ENCODE measurements around the gene MRTFA. TPM values are rescaled to one million over a fixed set of nuclear protein-coding genes. Genes with fewer than 3 reads are reported as not detected.
A peak's percentile ranks its signal among the peaks of the same experiment; 100 is the strongest.

MRTFA gene
- total RNA-seq, 1 donor from 2014 or later = 11.3 TPM

GRCh38 chr22:40394607-40395006, 241.9 kb downstream of the MRTFA start:
- Mint-ChIP-seq H3K27ac (peak overlapping the region; percentile 18), H3K36me3 (peaks cover 5% of the 10 kb centered on the region), H3K27me3 (ENCODE audit: insufficient read depth, low read depth) (peaks cover 3% of the 10 kb centered on the region), H3K4me3 (no peak overlapping the region), H3K9me3 (no peaks in the 10 kb centered on the region), H3K4me1 (peaks cover 26% of the 10 kb centered on the region)
- no peak overlapping the region for H3K27ac ChIP-seq
- no peak overlapping the region for H2AFZ ChIP-seq (replicated peaks)
- no peaks in the 10 kb centered on the region for H3K36me3 ChIP-seq
- TF ChIP-seq EZH2phosphoT487 (IDR thresholded peaks at IDR 0.05) = no peak
- no peak for TF ChIP-seq CTCF (IDR thresholded peaks at IDR 0.05)
- no peak for TF ChIP-seq EZH2 (IDR thresholded peaks at IDR 0.05)
- H3K4me2 ChIP-seq = no peak overlapping the region
- no peak overlapping the region for H3K4me3 ChIP-seq
- H3K4me1 ChIP-seq = peaks cover 8% of the 10 kb centered on the region
- H3K9ac ChIP-seq = no peak overlapping the region
- peaks cover 4% of the 10 kb centered on the region for H3F3A ChIP-seq (ENCODE audit: low read depth)
- no peak for DNase-seq (ENCODE audit: low spot score)
- H3K27me3 ChIP-seq = no peaks in the 10 kb centered on the region
- no peaks in the 10 kb centered on the region for H3K9me3 ChIP-seq (ENCODE audit: low read depth)
- H4K20me1 ChIP-seq (ENCODE audit: low read depth) = peaks cover 26% of the 10 kb centered on the region
- peaks cover 10% of the 10 kb centered on the region for H3K79me2 ChIP-seq (ENCODE audit: low read depth)

DNA sequence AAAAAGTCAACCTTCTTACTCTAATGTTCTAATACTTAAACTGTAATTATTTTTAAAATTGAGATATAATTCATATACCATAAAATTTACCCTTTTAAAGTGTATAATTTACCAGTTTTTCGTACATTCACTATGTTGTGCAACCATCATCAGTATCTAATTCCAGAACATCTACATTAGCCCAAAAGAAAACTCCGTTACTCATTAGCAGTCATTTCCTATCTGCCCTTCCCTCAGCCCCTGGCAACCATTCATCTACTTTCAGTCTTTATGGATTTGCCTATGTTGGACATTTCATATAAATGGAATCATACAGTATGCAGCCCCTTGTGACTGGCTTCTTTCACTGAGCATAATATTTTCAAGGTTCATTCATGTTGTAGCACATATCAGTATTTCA, 243.9 kb downstream of the MRTFA start:
- H3K9ac ChIP-seq = no peak overlapping the region
- no peaks in the 10 kb centered on the region for H3K9me3 ChIP-seq (ENCODE audit: low read depth)
- H3K4me1 ChIP-seq = peaks cover 8% of the 10 kb centered on the region
- peaks cover 4% of the 10 kb centered on the region for H3F3A ChIP-seq (ENCODE audit: low read depth)
- H3K27ac Mint-ChIP-seq = no peak overlapping the region
- H3K36me3 Mint-ChIP-seq = peaks cover 12% of the 10 kb centered on the region
- no peaks in the 10 kb centered on the region for H3K36me3 ChIP-seq
- H2AFZ ChIP-seq (replicated peaks) = no peak overlapping the region
- peaks cover 10% of the 10 kb centered on the region for H3K79me2 ChIP-seq (ENCODE audit: low read depth)
- no peak for DNase-seq (ENCODE audit: low spot score)
- H3K27me3 Mint-ChIP-seq (ENCODE audit: insufficient read depth, low read depth) = peaks cover 3% of the 10 kb centered on the region
- H3K4me3 ChIP-seq = no peak overlapping the region
- H3K4me3 Mint-ChIP-seq = no peak overlapping the region
- no peaks in the 10 kb centered on the region for H3K9me3 Mint-ChIP-seq
- H3K27me3 ChIP-seq = no peaks in the 10 kb centered on the region
- no peak overlapping the region for H3K27ac ChIP-seq
- H3K4me1 Mint-ChIP-seq = peaks cover 25% of the 10 kb centered on the region
- H3K4me2 ChIP-seq = no peak overlapping the region
- no peak for TF ChIP-seq CTCF (IDR thresholded peaks at IDR 0.05)
- TF ChIP-seq EZH2 (IDR thresholded peaks at IDR 0.05) = no peak
- TF ChIP-seq EZH2phosphoT487 (IDR thresholded peaks at IDR 0.05) = no peak
- H4K20me1 ChIP-seq (ENCODE audit: low read depth) = peaks cover 30% of the 10 kb centered on the region

DNA sequence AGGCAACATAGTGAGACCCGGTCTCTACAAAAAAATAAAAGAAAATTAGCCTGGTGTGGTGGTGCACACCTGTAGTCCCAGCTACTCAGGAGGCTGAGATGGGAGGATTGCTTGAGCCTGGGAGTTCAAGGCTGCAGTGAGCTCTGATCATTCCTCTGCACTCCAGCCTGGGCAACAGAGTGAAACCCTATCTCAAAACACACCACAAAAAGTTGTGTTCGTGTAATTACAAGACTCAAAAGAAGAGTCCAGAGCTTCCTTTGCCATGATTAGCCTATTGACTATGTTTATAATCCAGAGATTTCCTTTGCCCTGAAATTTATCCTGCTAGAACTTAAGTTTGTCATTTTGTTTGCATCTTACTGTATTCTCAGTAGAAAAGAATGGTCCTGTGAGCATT, 245.1 kb downstream of the MRTFA start:
- H3K36me3 ChIP-seq = no peaks in the 10 kb centered on the region
- H4K20me1 ChIP-seq (ENCODE audit: low read depth) = peaks cover 35% of the 10 kb centered on the region
- no peak overlapping the region for H3K4me3 Mint-ChIP-seq
- H3K9ac ChIP-seq = no peak overlapping the region
- no peak for TF ChIP-seq EZH2 (IDR thresholded peaks at IDR 0.05)
- no peak for TF ChIP-seq CTCF (IDR thresholded peaks at IDR 0.05)
- no peak for TF ChIP-seq EZH2phosphoT487 (IDR thresholded peaks at IDR 0.05)
- H3K4me1 ChIP-seq = no peaks in the 10 kb centered on the region
- H2AFZ ChIP-seq (replicated peaks) = no peak overlapping the region
- H3K9me3 Mint-ChIP-seq = no peaks in the 10 kb centered on the region
- no peak overlapping the region for H3K27ac Mint-ChIP-seq
- no peaks in the 10 kb centered on the region for H3F3A ChIP-seq (ENCODE audit: low read depth)
- no peak overlapping the region for H3K4me3 ChIP-seq
- H3K4me1 Mint-ChIP-seq = peaks cover 15% of the 10 kb centered on the region
- no peaks in the 10 kb centered on the region for H3K27me3 ChIP-seq
- peaks cover 3% of the 10 kb centered on the region for H3K27me3 Mint-ChIP-seq (ENCODE audit: insufficient read depth, low read depth)
- no peak overlapping the region for H3K4me2 ChIP-seq
- no peaks in the 10 kb centered on the region for H3K9me3 ChIP-seq (ENCODE audit: low read depth)
- DNase-seq (ENCODE audit: low spot score) = no peak
- H3K79me2 ChIP-seq (ENCODE audit: low read depth) = peaks cover 10% of the 10 kb centered on the region
- no peak overlapping the region for H3K27ac ChIP-seq
- peaks cover 12% of the 10 kb centered on the region for H3K36me3 Mint-ChIP-seq
